GM18873 (cell line): ENCODE measurements around the gene KANK4.

Experiments used
- ATAC-seq: cut with Tn5 transposase; IDR thresholded peaks from one replicate; pipeline ENCODE4 v1.9.1; 2021; ENCODE audit warnings: mild to moderate bottlenecking, moderate library complexity, moderate number of reproducible peaks; ENCODE audit not compliant: unreplicated experiment, low FRiP score

KANK4 gene

GRCh38 chr1:62337706-62338631 lies 18.7 kb upstream of the KANK4 start:
- ATAC-seq: no peak

- ATAC-seq: no peak
These were observed 17.9 kb upstream of the KANK4 start for GRCh38 chr1:62336995-62337705.

DNA sequence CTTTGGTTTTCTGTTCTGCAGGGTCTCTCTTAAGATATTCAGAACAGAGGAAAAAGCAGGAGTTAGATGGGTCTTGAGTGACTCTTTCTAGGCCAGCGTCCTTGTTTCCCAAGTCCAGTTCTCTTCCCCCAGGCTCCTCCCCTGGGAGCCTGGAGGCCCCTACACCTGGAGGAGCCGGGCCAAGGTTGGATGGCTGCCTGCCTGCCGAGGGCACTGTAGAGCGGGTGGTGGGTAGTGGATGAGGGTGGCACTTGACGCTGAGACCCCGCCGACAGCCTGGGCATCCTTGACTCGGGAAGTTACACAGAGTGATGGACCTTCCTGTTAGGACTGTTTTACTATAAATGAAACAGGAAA lies 17.4 kb upstream of the KANK4 start:
- ATAC-seq: no peak

DNA sequence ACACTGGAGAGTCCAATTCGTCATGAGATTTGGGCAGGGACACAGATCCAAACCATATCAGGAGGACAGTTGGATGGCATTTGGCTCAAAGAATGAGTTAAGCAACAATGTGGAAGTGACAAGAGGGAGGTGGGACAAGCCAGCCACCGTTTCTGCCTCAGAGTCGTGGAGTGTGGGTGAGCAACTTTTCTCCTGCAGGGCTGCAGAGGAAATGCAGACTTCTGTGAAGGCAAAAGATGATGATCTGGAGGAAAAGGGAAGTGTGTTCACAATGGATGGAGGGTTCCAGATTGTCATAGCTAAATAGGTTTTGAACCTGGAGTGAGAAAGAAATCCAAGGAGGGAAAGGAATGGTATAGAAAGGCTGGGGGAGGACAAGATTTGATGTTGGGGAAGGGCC lies 16.4 kb upstream of the KANK4 start:
- no peak for ATAC-seq

DNA sequence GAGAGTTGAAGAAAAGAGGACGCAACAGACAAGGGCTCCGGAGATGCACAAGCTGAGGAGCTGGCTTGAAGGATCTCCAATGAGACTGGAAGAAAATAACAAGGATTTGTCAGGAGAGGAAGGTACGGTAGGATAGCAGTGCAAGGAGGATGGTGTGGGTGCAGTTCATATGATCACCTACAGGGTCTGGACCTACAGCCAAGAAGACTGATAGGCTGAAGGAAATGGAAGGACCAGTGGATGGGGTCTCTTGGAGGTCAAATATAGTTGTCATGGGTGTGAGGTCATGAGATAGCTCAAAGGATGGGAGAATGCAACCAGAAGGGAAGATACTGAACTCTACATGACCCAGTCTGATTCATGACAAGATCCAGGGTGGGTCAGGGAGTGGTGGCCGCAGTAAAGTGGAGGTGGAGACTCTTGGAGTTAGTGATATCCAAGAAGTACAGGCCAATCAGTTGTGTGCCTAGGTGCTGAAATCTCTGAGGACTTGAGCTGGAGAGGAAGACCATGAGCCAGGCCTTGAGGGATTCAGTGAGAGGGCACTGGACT lies 15.3 kb upstream of the KANK4 start:
- no peak for ATAC-seq

GRCh38 chr1:62333441-62333840 lies 14.2 kb upstream of the KANK4 start:
- no peak for ATAC-seq

DNA sequence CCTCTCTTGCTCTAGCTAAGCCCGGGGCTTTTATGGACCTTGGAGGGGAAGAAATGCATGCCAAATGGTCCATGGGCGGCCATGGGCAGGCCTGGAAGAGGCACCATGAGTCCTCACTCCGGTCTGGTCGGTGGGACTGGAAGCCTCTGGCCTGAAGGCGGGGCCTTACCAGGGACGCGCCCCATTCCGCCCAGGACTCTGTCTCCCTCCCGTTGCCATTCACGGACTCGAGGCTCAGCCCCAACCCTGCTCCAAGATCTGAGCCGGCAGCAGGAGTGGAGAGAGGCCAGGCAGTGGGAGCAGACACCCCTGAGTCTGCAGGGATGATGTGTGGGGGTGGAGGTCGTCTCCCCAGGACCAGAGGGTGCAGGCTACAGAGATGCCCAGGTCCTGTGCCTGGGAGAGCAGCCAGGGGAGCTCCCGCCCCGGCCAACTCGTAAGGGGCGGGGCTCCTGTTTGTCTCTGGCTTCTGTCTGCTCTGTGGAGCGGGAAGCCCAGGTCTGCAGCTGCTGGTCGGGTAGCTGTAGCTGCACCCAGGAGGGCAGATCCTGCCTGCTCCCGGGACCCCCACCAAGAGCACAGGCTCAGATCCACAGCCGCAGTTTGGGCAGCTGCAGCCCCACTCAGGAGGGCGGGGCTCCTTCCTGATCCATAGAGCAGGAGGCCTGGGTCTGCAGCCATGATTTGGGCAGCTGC lies 8.3 kb upstream of the KANK4 start:
- no peak for ATAC-seq

DNA sequence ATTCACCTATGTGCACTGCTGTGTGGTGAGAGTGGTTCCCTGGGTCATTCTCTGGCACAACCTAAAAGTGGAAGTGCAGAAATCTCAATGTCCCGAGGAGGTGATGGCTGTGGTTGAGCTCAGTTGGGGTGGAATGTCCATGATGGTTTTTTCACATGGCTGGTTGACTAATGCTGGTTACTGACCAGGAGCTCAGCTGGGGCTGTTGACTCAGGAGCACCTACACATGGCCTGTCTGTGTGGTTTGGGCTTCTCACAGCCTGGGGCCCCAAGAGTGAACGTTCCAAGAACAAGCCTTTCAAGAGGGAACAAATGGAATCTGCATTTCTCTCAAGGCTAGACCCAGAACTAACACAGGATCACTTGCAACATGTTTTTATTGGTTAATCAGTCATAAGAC lies 6.4 kb upstream of the KANK4 start:
- ATAC-seq: no peak

- no peak for ATAC-seq
These were observed 5.8 kb upstream of the KANK4 start for GRCh38 chr1:62325081-62325480.

- ATAC-seq: no peak
These were observed 2.2 kb upstream of the KANK4 start for GRCh38 chr1:62321446-62321845.

- ATAC-seq: no peak
These were observed 896 bp downstream of the KANK4 start for GRCh38 chr1:62318320-62318755.

DNA sequence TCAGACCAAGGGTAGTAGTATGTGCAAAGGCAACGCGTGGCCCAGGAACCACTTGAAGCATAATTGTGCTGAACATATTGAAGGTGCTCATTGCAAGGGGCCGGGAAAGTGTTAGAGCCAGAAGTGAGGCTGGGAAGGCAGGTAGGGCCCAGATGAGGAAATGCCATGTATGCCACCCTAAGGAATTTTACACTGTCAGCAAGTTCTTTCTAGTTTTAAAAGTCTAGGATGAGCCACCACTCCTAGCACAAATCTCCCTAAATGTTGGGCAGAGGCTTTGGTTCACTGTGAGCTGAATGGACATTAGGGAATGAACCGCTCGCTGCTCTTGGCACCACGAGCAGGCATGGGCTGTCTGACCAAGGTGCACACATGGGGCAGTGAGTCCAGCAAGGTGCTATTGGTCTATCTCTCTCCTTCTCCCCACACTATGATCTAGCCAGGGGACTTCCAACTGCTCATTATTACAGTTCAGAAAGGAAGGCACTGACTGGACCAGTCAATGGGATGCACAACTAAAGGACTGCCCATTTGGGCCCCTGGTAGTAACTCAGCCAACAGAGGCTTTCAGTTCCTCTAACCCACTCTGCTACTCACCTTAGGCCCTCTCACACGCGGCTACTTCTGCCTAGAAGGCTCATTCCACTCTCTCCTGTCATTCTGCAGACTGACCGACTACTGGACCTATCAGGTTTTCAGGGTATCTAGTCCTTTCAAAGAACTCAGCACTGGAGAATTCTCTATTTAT lies 2.0 kb downstream of the KANK4 start:
- no peak for ATAC-seq

GRCh38 chr1:62316135-62316534 lies 3.1 kb downstream of the KANK4 start:
- no peak for ATAC-seq

GRCh38 chr1:62315387-62315786 lies 3.8 kb downstream of the KANK4 start:
- ATAC-seq: no peak

- ATAC-seq: no peak
These were observed 4.5 kb downstream of the KANK4 start for GRCh38 chr1:62314454-62315350.

GRCh38 chr1:62312698-62313097 lies 6.5 kb downstream of the KANK4 start:
- no peak for ATAC-seq

- no peak for ATAC-seq
These were observed 7.7 kb downstream of the KANK4 start for GRCh38 chr1:62311473-62311943.

DNA sequence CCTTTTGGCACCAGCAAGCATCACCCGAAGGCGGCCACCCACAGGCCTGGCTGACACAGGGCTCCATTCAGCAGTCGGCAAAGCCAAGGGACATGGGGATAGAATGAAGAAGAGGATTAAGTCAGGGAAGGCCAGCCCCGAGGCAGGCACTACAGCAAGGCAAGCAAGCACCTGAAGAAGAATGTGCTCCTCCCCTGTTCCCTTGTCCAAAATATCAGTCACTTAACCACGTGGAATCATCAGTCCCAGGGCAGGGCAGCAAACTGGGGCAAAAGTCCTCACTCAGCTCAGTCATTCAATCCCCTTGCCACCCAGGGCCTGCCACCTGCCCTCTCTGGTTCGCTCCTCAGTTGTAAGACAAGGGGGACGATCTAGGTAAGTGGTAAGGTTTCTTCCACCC lies 9.3 kb downstream of the KANK4 start:
- ATAC-seq: no peak

DNA sequence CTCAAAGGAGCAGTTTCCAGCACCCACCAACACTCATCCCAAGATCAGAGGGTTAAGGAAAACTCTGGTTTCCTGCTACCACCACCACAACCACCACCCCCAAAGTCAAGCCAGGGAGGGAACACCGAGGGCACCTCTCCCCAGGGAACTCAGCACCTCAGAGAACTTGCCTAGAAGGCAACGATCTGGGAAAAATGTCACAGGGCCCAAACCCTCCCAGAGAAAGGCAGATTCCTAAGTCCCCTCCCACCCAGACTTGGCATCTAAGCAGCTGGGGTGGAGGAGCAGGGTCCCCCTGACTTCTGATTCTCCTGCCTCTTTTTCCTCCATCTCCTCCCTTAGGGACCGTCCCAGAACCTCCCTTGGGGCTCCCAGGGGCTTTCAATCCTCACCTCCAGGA lies 10.6 kb downstream of the KANK4 start:
- ATAC-seq: no peak
